ENCODE results near the gene OAF. TPM values are rescaled to one million over a fixed set of nuclear protein-coding genes. Genes with fewer than 3 reads are reported as not detected.

The OAF gene
- total and polyA plus RNA-seq, 2 of the 8 experiments (the other 6 are each of a cell fraction or from before 2014, with no cell fraction given) = 1.3 to 1.5 TPM

DNA sequence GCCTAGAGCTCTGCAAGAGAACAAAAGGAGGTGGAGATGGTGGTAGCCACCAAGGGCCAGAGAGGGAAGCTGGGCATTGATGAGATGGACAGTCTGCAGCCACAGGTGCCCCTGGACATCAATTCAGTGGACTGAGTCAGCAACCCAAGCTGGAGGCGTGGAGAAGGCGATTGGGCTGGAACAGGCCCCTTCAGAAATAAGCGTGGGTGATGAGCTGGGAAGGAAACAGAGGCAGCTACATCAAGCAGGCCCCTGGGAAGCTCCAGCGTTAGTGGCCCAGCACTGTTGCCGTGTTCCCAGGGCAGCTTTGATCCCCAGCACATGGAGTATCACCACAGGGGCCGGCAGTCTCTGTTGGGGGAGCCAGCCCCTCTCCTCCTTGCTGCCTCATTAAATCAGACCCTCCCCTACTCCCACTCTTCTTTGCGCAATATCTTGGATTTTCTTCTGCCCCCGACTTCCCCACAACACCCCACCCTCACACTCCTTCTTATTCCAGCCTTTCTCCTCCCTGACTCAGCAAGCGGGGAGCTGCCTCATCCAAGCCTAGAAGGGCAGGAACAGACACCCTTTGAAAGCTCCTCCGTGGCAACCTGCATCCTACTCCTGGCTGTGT, 31.7 kb upstream of the OAF start:
- H2BK5ac ChIP-seq (ENCODE audit: low read depth, low read length) = no peak overlapping the region
- POLR2A ChIA-PET (ENCODE audit: partially characterized antibody) = no interaction called here

More for the DNA sequence above, 31.7 kb upstream of the OAF start:
- peaks cover 0 to 9% (median 4%) of the 10 kb centered on the region in 4 experiments; a peak in 3 of 7 replicates for H3K4me1 ChIP-seq (replicated peaks in 1 of 4; ENCODE audit: control insufficient read depth in 3 of 4, insufficient read depth in 4 of 4, low read length in 3 of 4)
- H3K18ac ChIP-seq (ENCODE audit: extremely low read depth, low read length) = no peak overlapping the region
- no peaks in the 10 kb centered on the region; the same call in 1 of the 2 replicates for H3K23me2 ChIP-seq (ENCODE audit: low read depth, low read length)
- no peaks in the 10 kb centered on the region for H3K36me3 ChIP-seq (ENCODE audit: control insufficient read depth in 2 of 4, insufficient read depth in 4 of 4, low read length in 3 of 4)
- H3K4me3 ChIP-seq (ENCODE audit: extremely low read depth in 1 of 4, insufficient read depth in 2 of 4, low read depth in 3 of 4, low read length in 4 of 4) = no peak overlapping the region
- no peak overlapping the region for H2BK12ac ChIP-seq (ENCODE audit: low read depth, low read length)
- no peak overlapping the region for H3K14ac ChIP-seq (ENCODE audit: insufficient read length)
- no peak overlapping the region for H4K91ac ChIP-seq (replicated peaks; ENCODE audit: insufficient read length, low read length)
- FAIRE-seq (no peak), DNase-seq (ENCODE audit: low read depth in 1 of 2, low spot score in 2 of 2) (no peak)
- no peaks in the 10 kb centered on the region for H4K20me1 ChIP-seq (replicated peaks in 1 of 2; ENCODE audit: control insufficient read depth in 1 of 2, insufficient read depth in 2 of 2, low read length in 2 of 2)
- no peak overlapping the region for H2AFZ ChIP-seq (ENCODE audit: low read length)
- H3K79me1 ChIP-seq (ENCODE audit: low read depth, low read length) = no peaks in the 10 kb centered on the region
- no peaks in the 10 kb centered on the region for H3K9me3 ChIP-seq (ENCODE audit: insufficient read depth in 2 of 2, low read depth in 1 of 2, low read length in 1 of 2)
- H3K4ac ChIP-seq (replicated peaks; ENCODE audit: insufficient read length, low read depth, low read length) = no peak overlapping the region
- no peak overlapping the region for H3K9ac ChIP-seq (replicated peaks in 1 of 4; ENCODE audit: extremely low read depth in 1 of 4, low read depth in 3 of 4, low read length in 3 of 4)
- H2AK5ac ChIP-seq (ENCODE audit: low read depth, low read length) = no peak overlapping the region
- H3K23ac ChIP-seq (ENCODE audit: insufficient read length) = no peak overlapping the region
- WGBS, 2 experiments (ENCODE audit: extremely low coverage in 1 of 2, insufficient coverage in 1 of 2, insufficient read length in 1 of 2, insufficient replicate concordance in 2 of 2, low coverage in 1 of 2, low lambda C conversion rate in 2 of 2, missing lambda C conversion rate in 1 of 2) = 82 to 100% methylated on average over 1 to 9 of the region's 10 CpGs
- no peak overlapping the region for H2BK15ac ChIP-seq (ENCODE audit: low read length)
- no peak overlapping the region for H2BK20ac ChIP-seq (ENCODE audit: low read length)
- no peaks in the 10 kb centered on the region for H3K79me2 ChIP-seq (ENCODE audit: control insufficient read depth in 1 of 2, insufficient read depth in 2 of 2, low read length in 2 of 2)
- TF ChIP-seq TCF12 (IDR thresholded peaks at IDR 0.05; ENCODE audit: low read depth, low read length) (no peak), ZNF274 (IDR thresholded peaks at IDR 0.05; ENCODE audit: borderline replicate concordance, extremely low read depth, low read length) (no peak), JUN (IDR thresholded peaks at IDR 0.05; ENCODE audit: low read depth, low read length) (no peak), YY1 (IDR thresholded peaks at IDR 0.05; ENCODE audit: low read depth, low read length) (no peak), EZH2 (IDR thresholded peaks at IDR 0.05; ENCODE audit: low read depth, low read length, severe bottlenecking) (no peak), SP1 (IDR thresholded peaks at IDR 0.05; ENCODE audit: low read depth, low read length) (no peak), GABPA (IDR thresholded peaks at IDR 0.05; ENCODE audit: borderline replicate concordance, insufficient read depth, low read length) (no peak), KDM5A (IDR thresholded peaks at IDR 0.05; ENCODE audit: low read length) (no peak), MAFK (IDR thresholded peaks at IDR 0.05; ENCODE audit: low read depth, low read length) (no peak), CBX5 (IDR thresholded peaks at IDR 0.05; ENCODE audit: low read depth, low read length) (no peak), RFX5 (IDR thresholded peaks at IDR 0.05; ENCODE audit: borderline replicate concordance, low read depth, low read length) (no peak), POLR2A (IDR thresholded peaks at IDR 0.05; ENCODE audit: control extremely low read depth in 1 of 2, low read depth in 2 of 2, low read length in 2 of 2) (no peak), SRF (IDR thresholded peaks at IDR 0.05; ENCODE audit: low read depth, low read length) (no peak), EGR1 (IDR thresholded peaks at IDR 0.05; ENCODE audit: borderline replicate concordance, low read depth, low read length) (no peak), JUND (IDR thresholded peaks at IDR 0.05; ENCODE audit: low read length) (no peak)
- no peak overlapping the region for H3K27ac ChIP-seq (ENCODE audit: low read depth, low read length)
- no peak overlapping the region for H2BK120ac ChIP-seq (replicated peaks; ENCODE audit: low read depth, low read length)
- H4K8ac ChIP-seq (ENCODE audit: extremely low read depth, insufficient read depth, low read length) = no peak overlapping the region
- peaks cover 0 to 34% (median 23%) of the 10 kb centered on the region in 4 experiments; a peak in 4 of 7 replicates for H3K27me3 ChIP-seq (replicated peaks in 1 of 4; ENCODE audit: control insufficient read depth in 3 of 4, extremely low read depth in 1 of 4, insufficient read depth in 3 of 4, low read length in 3 of 4)
- no peak overlapping the region for H4K5ac ChIP-seq (ENCODE audit: insufficient read length, low read depth, low read length)
- no peak overlapping the region for H3K56ac ChIP-seq (replicated peaks; ENCODE audit: insufficient read length, low read depth, low read length)
- CTCF ChIA-PET (ENCODE audit: partially characterized antibody) = interaction anchor here (0.6 to 7.8 kb wide), 14 partner anchors 9 to 1241 kb away, joined by 3 to 198 read pairs (median 8); partner anchors contain the start of gene OAF
- H3K4me2 ChIP-seq (ENCODE audit: insufficient read depth in 1 of 2, low read depth in 2 of 2, low read length in 2 of 2) = no peak overlapping the region

All from H1 (cell line).